ENCODE measurements around the gene KRTAP4-6. TPM values are rescaled to one million over a fixed set of nuclear protein-coding genes. Genes with fewer than 3 reads are reported as not detected.
"Not testable (repeated sequence)": the region's sequence is repeated elsewhere in the genome, so short reads cannot be mapped to it uniquely, and the experiment has no call there.

KRTAP4-6 gene
- total RNA-seq, 1 donor from 2014 or later, result not detected

- no peak for DNase-seq (ENCODE audit: low read depth, low spot score)
- TF ChIP-seq, protein P1, sequence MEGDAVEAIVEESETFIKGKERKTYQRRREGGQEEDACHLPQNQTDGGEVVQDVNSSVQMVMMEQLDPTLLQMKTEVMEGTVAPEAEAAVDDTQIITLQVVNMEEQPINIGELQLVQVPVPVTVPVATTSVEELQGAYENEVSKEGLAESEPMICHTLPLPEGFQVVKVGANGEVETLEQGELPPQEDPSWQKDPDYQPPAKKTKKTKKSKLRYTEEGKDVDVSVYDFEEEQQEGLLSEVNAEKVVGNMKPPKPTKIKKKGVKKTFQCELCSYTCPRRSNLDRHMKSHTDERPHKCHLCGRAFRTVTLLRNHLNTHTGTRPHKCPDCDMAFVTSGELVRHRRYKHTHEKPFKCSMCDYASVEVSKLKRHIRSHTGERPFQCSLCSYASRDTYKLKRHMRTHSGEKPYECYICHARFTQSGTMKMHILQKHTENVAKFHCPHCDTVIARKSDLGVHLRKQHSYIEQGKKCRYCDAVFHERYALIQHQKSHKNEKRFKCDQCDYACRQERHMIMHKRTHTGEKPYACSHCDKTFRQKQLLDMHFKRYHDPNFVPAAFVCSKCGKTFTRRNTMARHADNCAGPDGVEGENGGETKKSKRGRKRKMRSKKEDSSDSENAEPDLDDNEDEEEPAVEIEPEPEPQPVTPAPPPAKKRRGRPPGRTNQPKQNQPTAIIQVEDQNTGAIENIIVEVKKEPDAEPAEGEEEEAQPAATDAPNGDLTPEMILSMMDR (conservative IDR thresholded peaks at IDR 0.05), result no peak
- no peak within 1 kb of the TSS for H3K4me3 Mint-ChIP-seq
- no peaks in the 10 kb centered on the region for H3K9me3 Mint-ChIP-seq
- no peak within 1 kb of the TSS for H3K27ac Mint-ChIP-seq (ENCODE audit: unreplicated experiment)
- no peaks in the 10 kb centered on the region for H3K4me1 Mint-ChIP-seq
- peaks cover 15% of the 10 kb centered on the region for H3K27me3 Mint-ChIP-seq (ENCODE audit: low read depth)
- no peaks in the 10 kb centered on the region for H3K36me3 Mint-ChIP-seq (ENCODE audit: low read depth)
These were observed 27.8 kb upstream of the KRTAP4-6 start, which contains the start of gene KRTAP4-3 for GRCh38 chr17:41168121-41168520. Gene KRTAP4-3 (minus strand): TSS chr17:41168221. CDS start chr17:41168172, 49 bp downstream.

DNA sequence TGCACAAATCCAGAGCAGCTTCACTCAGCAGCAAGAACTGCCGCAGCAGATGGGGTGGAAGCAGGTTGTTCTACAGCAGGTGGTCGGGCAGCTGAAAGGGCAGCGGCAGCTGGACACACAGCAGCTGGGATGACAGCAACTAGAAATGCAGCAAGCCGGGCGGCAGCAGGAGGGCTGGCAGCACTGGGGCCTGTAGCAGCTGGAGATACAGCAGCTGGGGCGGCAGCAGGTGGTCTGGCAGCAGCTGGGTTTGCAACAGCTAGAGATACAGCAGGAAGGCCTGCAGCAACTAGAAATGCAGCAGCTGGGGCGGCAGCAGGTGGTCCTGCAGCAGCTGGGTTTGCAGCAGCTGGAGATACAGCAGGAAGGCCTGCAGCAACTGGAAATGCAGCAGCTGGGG lies 27.2 kb upstream of the KRTAP4-6 start:
- Mint-ChIP-seq H3K4me3 (no peak overlapping the region), H3K36me3 (ENCODE audit: low read depth) (no peaks in the 10 kb centered on the region), H3K9me3 (no peaks in the 10 kb centered on the region), H3K4me1 (no peaks in the 10 kb centered on the region), H3K27me3 (ENCODE audit: low read depth) (peaks cover 17% of the 10 kb centered on the region), H3K27ac (ENCODE audit: unreplicated experiment) (no peak overlapping the region)
- TF ChIP-seq, protein P1 (conservative IDR thresholded peaks at IDR 0.05), result no peak
- DNase-seq (ENCODE audit: low read depth, low spot score), result no peak

- H3K4me3 Mint-ChIP-seq, result no peak overlapping the region
- peaks cover 23% of the 10 kb centered on the region for H3K27me3 Mint-ChIP-seq (ENCODE audit: low read depth)
- no peak for DNase-seq (ENCODE audit: low read depth, low spot score)
- H3K36me3 Mint-ChIP-seq (ENCODE audit: low read depth), result no peaks in the 10 kb centered on the region
- H3K4me1 Mint-ChIP-seq, result no peaks in the 10 kb centered on the region
- H3K9me3 Mint-ChIP-seq, result no peaks in the 10 kb centered on the region
- no peak overlapping the region for H3K27ac Mint-ChIP-seq (ENCODE audit: unreplicated experiment)
- TF ChIP-seq, protein P1 (conservative IDR thresholded peaks at IDR 0.05), result no peak
These were observed 23.5 kb upstream of the KRTAP4-6 start for GRCh38 chr17:41163828-41164227.

GRCh38 chr17:41160648-41161047 lies 20.3 kb upstream of the KRTAP4-6 start, which contains the start of gene KRTAP4-4:
Gene KRTAP4-4 (minus strand): TSS chr17:41160748. CDS start chr17:41160691, 57 bp downstream.
- Mint-ChIP-seq H3K27ac (ENCODE audit: unreplicated experiment) (no peak within 1 kb of the TSS), H3K9me3 (no peaks in the 10 kb centered on the region), H3K4me1 (no peaks in the 10 kb centered on the region), H3K27me3 (ENCODE audit: low read depth) (peaks cover 29% of the 10 kb centered on the region), H3K36me3 (ENCODE audit: low read depth) (no peaks in the 10 kb centered on the region), H3K4me3 (no peak within 1 kb of the TSS)
- no peak for DNase-seq (ENCODE audit: low read depth, low spot score)
- TF ChIP-seq, protein P1 (conservative IDR thresholded peaks at IDR 0.05), result no peak

GRCh38 chr17:41160190-41160589 lies 19.8 kb upstream of the KRTAP4-6 start:
- not testable (repeated sequence) for H3K36me3 Mint-ChIP-seq (ENCODE audit: low read depth); H3K4me1 Mint-ChIP-seq; H3K27ac Mint-ChIP-seq (ENCODE audit: unreplicated experiment); DNase-seq (ENCODE audit: low read depth, low spot score); H3K9me3 Mint-ChIP-seq; H3K4me3 Mint-ChIP-seq
- H3K27me3 Mint-ChIP-seq (ENCODE audit: low read depth), result peaks cover 29% of the 10 kb centered on the region

- no peak overlapping the region for H3K4me3 Mint-ChIP-seq
- H3K4me1 Mint-ChIP-seq, result no peaks in the 10 kb centered on the region
- H3K36me3 Mint-ChIP-seq (ENCODE audit: low read depth), result no peaks in the 10 kb centered on the region
- peaks cover 34% of the 10 kb centered on the region for H3K27me3 Mint-ChIP-seq (ENCODE audit: low read depth)
- TF ChIP-seq, protein P1 (conservative IDR thresholded peaks at IDR 0.05), result no peak
- no peak for DNase-seq (ENCODE audit: low read depth, low spot score)
- no peaks in the 10 kb centered on the region for H3K9me3 Mint-ChIP-seq
- no peak overlapping the region for H3K27ac Mint-ChIP-seq (ENCODE audit: unreplicated experiment)
These were observed 13.5 kb upstream of the KRTAP4-6 start for GRCh38 chr17:41153856-41154255.

Data from neural crest cell (in vitro differentiated cells).